HepG2 (cell line): ENCODE results near the gene ZSCAN20. TPM values are rescaled to one million over a fixed set of nuclear protein-coding genes. Genes with fewer than 3 reads are reported as not detected.

ENCODE experiments used
- ATAC-seq: fragments of 200-7000 bp; cut with Tn5 transposase; 3 replicates; pipeline ENCODE4 v1.9.1; 2020; ENCODE audit warnings: mild to moderate bottlenecking, moderate library complexity
- BruUV-seq: library from RNA; stranded (reverse); fragments of 400-500 nt; replicated peaks from 2 replicates; lab custom pipeline; 2021; lab: Mats Ljungman, UMichigan
- CTCF ChIA-PET: fragments of 300-600 bp; formaldehyde crosslinking; extraction: SDS; loops from one replicate; lab custom pipeline; 2021; ENCODE audit warnings: low total read pairs, inconsistent platforms, low intra/inter-chr PET ratio; lab: Yijun Ruan, JAX
- POLR2A ChIA-PET: fragments of 350-600 bp; sonication (Branson Sonifier 250); formaldehyde crosslinking; loops from one replicate; lab custom pipeline; 2020; ENCODE audit warnings: antibody characterized with exemption, inconsistent platforms; lab: Yijun Ruan, JAX
- DNase-seq: peaks from one replicate; pipeline ENCODE4 v3.0.0-alpha.2; 2015; ENCODE audit warnings: low spot score
- FAIRE-seq: peaks from 3 replicates; lab custom pipeline; 2011; peaks lifted over from hg19 to GRCh38; lab: Jason Lieb, UNC
- H2AFZ ChIP-seq: one replicate; pipeline ENCODE4 v1.6.1; 2011; ENCODE audit warnings: low read length, inconsistent platforms
- H3K27ac ChIP-seq: fragments of 300-600 bp; 3 replicates; pipeline ENCODE4 v1.8.0; 2011; ENCODE audit warnings: mixed run types, mild to moderate bottlenecking, mixed read lengths, low read length, inconsistent platforms; ENCODE audit not compliant: insufficient read depth; ENCODE audit errors: extremely low read length
- H3K27me3 ChIP-seq, 2 experiments: fragments of 200-600 bp in 1 of 2; 2 replicates in 1 of 2; 3 replicates in 1 of 2; pipeline versions ENCODE4 v1.6.0 to v1.8.0; 2011; ENCODE audit warnings: low read length in 2 of 2, mild to moderate bottlenecking in 2 of 2, moderate library complexity in 2 of 2, inconsistent platforms in 1 of 2; ENCODE audit not compliant: insufficient read depth in 2 of 2, control insufficient read depth in 1 of 2
- H3K36me3 ChIP-seq, 2 experiments: fragments of 200-600 bp in 1 of 2; replicated peaks in 1 of 2; 2 replicates in 1 of 2; 3 replicates in 1 of 2; pipeline versions ENCODE4 v1.5.1 to v1.8.0; 2011; ENCODE audit warnings: low read length in 2 of 2, inconsistent platforms in 1 of 2; ENCODE audit not compliant: insufficient read depth in 2 of 2, control insufficient read depth in 1 of 2
- H3K4me1 ChIP-seq: 2 replicates; pipeline ENCODE4 v1.5.1; 2012; ENCODE audit warnings: low read length, inconsistent platforms; ENCODE audit not compliant: insufficient read depth
- H3K4me2 ChIP-seq: 2 replicates; pipeline ENCODE4 v1.6.0; 2011; ENCODE audit warnings: low read depth, low read length, inconsistent platforms
- H3K4me3 ChIP-seq, 3 experiments: fragments of 200-600 bp in 1 of 3; sonication (generic), shearing (Covaris generic) in 1 of 3; replicated peaks in 1 of 3; 2 replicates each; pipeline ENCODE4 v1.5.1; 2011 to 2016; ENCODE audit warnings: low read length in 3 of 3, inconsistent platforms in 2 of 3, low read depth in 2 of 3, mild to moderate bottlenecking in 2 of 3, control low read depth in 1 of 3, mixed read lengths in 1 of 3; ENCODE audit not compliant: insufficient read depth in 1 of 3
- H3K79me2 ChIP-seq: one replicate; pipeline ENCODE4 v1.6.1; 2011; ENCODE audit warnings: low read length, inconsistent platforms; ENCODE audit not compliant: insufficient read depth
- H3K9ac ChIP-seq: 2 replicates; pipeline ENCODE4 v1.6.0; 2011; ENCODE audit warnings: mild to moderate bottlenecking, low read depth, low read length, inconsistent platforms; ENCODE audit not compliant: insufficient read depth
- H3K9me3 ChIP-seq: 2 replicates; pipeline ENCODE4 v1.5.1; 2012; ENCODE audit warnings: mild to moderate bottlenecking, low read length
- H4K20me1 ChIP-seq: 2 replicates; pipeline ENCODE4 v1.6.0; 2011; ENCODE audit warnings: inconsistent platforms, mild to moderate bottlenecking, low read length, moderate library complexity; ENCODE audit not compliant: insufficient read depth
- FOXO1 ChIP-seq: sonication (generic); formaldehyde crosslinking; IDR thresholded peaks from 2 replicates; pipeline ENCODE4 v1.4.0; 2020; ENCODE audit warnings: missing genetic modification reagents
- HNRNPH1 ChIP-seq: fragments of 200-400 bp; formaldehyde crosslinking; optimal IDR thresholded peaks from 2 replicates; pipeline ENCODE3; 2017; ENCODE audit warnings: mild to moderate bottlenecking, low read depth, low read length
- SMC3 ChIP-seq: IDR thresholded peaks from 2 replicates; pipeline ENCODE4 v1.6.1; 2011; ENCODE audit warnings: low read length, improper control_type of control experiment
- ZFYVE20 ChIP-seq: sonication (generic); formaldehyde crosslinking; IDR thresholded peaks from 2 replicates; pipeline ENCODE4 v1.8.0; 2023; ENCODE audit warnings: low read depth, mild to moderate bottlenecking, moderate library complexity, missing genetic modification reagents, borderline replicate concordance
- ZNF337 ChIP-seq: sonication (generic); formaldehyde crosslinking; IDR thresholded peaks from 2 replicates; pipeline ENCODE4 v1.5.1; 2020; ENCODE audit warnings: missing genetic modification reagents, low read depth, mild to moderate bottlenecking, borderline replicate concordance
- ZNF782 ChIP-seq: sonication (generic); formaldehyde crosslinking; IDR thresholded peaks from 2 replicates; pipeline ENCODE4 v1.4.0; 2020; ENCODE audit warnings: missing genetic modification reagents, mild to moderate bottlenecking, borderline replicate concordance
- ZSCAN30 ChIP-seq: sonication (generic); formaldehyde crosslinking; IDR thresholded peaks from 2 replicates; pipeline ENCODE4 v1.5.0; 2020; ENCODE audit warnings: mild to moderate bottlenecking, missing genetic modification reagents
- WGBS: methylation state at CpG from one replicate; pipeline ENCODE4 v1.1.6; 2017; ENCODE audit warnings: low lambda C conversion rate; 5-methylcytosine and 5-hydroxymethylcytosine counted together
- in situ Hi-C: cut with HindIII; loops from 2 replicates; pipeline ENCODE4 v1.10.0; 2017; ENCODE audit warnings: low pct_unique_long_range_greater_than_20kb; ENCODE audit not compliant: extremely low pct_ligation_motif_present
- intact Hi-C: fragments of 100-400 bp; cut with micrococcal nuclease; formaldehyde crosslinking; loops from one replicate; pipeline ENCODE4 v1.10.0; 2022; ENCODE audit not compliant: unreplicated experiment
- polyA plus RNA-seq, 8 experiments: library from polyadenylated mRNA; depleted of rRNA in 3 of 8; stranded (reverse) in 7 of 8; unstranded in 1 of 8; fragments of >200 nt; fragmentation: Illumina TruSeq in 4 of 8; extraction: Trizol in 4 of 8; gene quantifications; 2 replicates each; pipeline versions ENCODE4 v1.2.1 to v1.2.3, GENCODE V29; 2011 to 2016; ENCODE audit warnings: low read depth in 4 of 8, missing spikeins in 1 of 8, mixed read lengths in 1 of 8; ENCODE audit not compliant: insufficient read depth in 1 of 8
- total RNA-seq, 5 experiments: library from RNA; depleted of rRNA; stranded (reverse); fragments of >200 nt; fragmentation: Illumina TruSeq; extraction: Trizol; gene quantifications; 2 replicates each; pipeline ENCODE4 v1.2.3, GENCODE V29; 2016; ENCODE audit warnings: low read depth in 1 of 5
- TF ChIP-seq, protein P1 (sequence below): IDR thresholded peaks from 2 replicates; pipeline ENCODE4 v1.6.1; 2016; ENCODE audit warnings: mild to moderate bottlenecking
- TF ChIP-seq, protein P2 (sequence below): sonication (generic); formaldehyde crosslinking; IDR thresholded peaks from 2 replicates; pipeline ENCODE4 v1.8.1; 2023; ENCODE audit warnings: mild to moderate bottlenecking, missing genetic modification reagents
- TF ChIP-seq, protein P3 (sequence below): IDR thresholded peaks from 2 replicates; pipeline ENCODE4 v1.6.1; 2016; ENCODE audit warnings: missing compliant biosample characterization, missing genetic modification reagents, borderline replicate concordance
- TF ChIP-seq, protein P4 (sequence below): sonication (generic); formaldehyde crosslinking; IDR thresholded peaks from 2 replicates; pipeline ENCODE4 v1.4.0; 2020; ENCODE audit warnings: missing genetic modification reagents
- TF ChIP-seq, protein P5 (sequence below): sonication (generic); formaldehyde crosslinking; IDR thresholded peaks from 2 replicates; pipeline ENCODE4 v1.4.0; 2020; ENCODE audit warnings: missing genetic modification reagents

ZSCAN20 gene
- total and polyA plus RNA-seq, 2 of the 13 experiments (the other 11 are each of a cell fraction or from before 2014, with no cell fraction given) = 1.1 to 2.8 TPM

DNA sequence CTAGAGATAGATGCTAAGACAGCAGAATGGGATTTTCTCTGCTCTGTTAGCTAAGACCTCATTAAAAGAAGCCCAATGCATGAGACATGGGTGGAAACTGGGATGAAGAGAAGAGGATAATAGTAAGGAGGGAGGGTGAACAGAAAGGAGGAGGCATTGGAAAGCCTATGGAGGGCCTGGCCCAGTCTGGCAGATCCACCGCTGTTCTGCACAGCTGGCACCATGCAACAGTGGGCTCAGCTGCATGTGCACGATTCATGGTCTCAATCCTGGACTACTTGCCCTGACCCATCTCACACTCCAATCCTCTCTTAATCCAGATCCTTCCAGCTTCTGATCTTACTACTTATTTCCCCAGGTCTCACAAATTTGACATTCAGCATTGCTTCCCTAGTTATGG is 43.8 kb upstream of the ZSCAN20 start (continued):
- TF ChIP-seq, protein P1, sequence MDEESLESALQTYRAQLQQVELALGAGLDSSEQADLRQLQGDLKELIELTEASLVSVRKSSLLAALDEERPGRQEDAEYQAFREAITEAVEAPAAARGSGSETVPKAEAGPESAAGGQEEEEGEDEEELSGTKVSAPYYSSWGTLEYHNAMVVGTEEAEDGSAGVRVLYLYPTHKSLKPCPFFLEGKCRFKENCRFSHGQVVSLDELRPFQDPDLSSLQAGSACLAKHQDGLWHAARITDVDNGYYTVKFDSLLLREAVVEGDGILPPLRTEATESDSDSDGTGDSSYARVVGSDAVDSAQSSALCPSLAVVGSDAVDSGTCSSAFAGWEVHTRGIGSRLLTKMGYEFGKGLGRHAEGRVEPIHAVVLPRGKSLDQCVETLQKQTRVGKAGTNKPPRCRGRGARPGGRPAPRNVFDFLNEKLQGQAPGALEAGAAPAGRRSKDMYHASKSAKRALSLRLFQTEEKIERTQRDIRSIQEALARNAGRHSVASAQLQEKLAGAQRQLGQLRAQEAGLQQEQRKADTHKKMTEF (CRISPR knock-in tag) = no peak

DNA sequence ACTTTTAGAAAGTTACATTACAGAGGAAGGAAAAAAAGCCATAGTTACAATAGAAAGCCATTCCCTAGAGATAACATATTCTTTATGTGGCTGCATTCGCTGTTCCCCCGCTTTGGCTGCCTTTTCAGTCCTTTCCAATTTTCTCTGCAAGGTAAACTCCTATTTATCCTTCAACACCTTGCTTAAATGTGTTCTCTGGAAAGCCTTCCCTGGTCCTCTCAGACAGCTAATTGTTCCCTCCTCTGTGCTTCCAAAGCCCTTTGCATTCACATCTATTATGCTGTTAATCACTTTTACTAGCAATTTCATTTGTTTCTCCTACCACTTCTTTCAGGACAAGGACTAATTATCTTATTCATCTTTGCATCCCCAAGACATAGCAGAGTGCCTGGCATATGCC is 43.1 kb upstream of the ZSCAN20 start:
- intact Hi-C loops = no loop called here
- no peak overlapping the region for H3K9ac ChIP-seq
- ATAC-seq (no peak), DNase-seq (no peak), FAIRE-seq (no peak)
- no peak overlapping the region for H3K4me2 ChIP-seq
- TSS peak; percentile 65 for BruUV-seq
- no peaks in the 10 kb centered on the region for H4K20me1 ChIP-seq
- WGBS = 90% methylated on average over 2 of the region's 2 CpGs
- TF ChIP-seq HNRNPH1 (no peak), ZNF337 (CRISPR knock-in tag) (no peak), ZFYVE20 (CRISPR knock-in tag) (no peak), ZNF782 (CRISPR knock-in tag) (no peak), ZSCAN30 (CRISPR knock-in tag) (no peak), FOXO1 (CRISPR knock-in tag) (no peak), SMC3 (no peak)
- TF ChIP-seq, protein P2, sequence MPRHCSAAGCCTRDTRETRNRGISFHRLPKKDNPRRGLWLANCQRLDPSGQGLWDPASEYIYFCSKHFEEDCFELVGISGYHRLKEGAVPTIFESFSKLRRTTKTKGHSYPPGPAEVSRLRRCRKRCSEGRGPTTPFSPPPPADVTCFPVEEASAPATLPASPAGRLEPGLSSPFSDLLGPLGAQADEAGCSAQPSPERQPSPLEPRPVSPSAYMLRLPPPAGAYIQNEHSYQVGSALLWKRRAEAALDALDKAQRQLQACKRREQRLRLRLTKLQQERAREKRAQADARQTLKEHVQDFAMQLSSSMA = no peak
- TF ChIP-seq, protein P3, sequence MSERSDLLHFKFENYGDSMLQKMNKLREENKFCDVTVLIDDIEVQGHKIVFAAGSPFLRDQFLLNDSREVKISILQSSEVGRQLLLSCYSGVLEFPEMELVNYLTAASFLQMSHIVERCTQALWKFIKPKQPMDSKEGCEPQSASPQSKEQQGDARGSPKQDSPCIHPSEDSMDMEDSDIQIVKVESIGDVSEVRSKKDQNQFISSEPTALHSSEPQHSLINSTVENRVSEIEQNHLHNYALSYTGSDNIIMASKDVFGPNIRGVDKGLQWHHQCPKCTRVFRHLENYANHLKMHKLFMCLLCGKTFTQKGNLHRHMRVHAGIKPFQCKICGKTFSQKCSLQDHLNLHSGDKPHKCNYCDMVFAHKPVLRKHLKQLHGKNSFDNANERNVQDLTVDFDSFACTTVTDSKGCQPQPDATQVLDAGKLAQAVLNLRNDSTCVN (CRISPR knock-in tag) = no peak
- TF ChIP-seq, protein P4, sequence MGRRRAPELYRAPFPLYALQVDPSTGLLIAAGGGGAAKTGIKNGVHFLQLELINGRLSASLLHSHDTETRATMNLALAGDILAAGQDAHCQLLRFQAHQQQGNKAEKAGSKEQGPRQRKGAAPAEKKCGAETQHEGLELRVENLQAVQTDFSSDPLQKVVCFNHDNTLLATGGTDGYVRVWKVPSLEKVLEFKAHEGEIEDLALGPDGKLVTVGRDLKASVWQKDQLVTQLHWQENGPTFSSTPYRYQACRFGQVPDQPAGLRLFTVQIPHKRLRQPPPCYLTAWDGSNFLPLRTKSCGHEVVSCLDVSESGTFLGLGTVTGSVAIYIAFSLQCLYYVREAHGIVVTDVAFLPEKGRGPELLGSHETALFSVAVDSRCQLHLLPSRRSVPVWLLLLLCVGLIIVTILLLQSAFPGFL = no peak
- TF ChIP-seq, protein P5, sequence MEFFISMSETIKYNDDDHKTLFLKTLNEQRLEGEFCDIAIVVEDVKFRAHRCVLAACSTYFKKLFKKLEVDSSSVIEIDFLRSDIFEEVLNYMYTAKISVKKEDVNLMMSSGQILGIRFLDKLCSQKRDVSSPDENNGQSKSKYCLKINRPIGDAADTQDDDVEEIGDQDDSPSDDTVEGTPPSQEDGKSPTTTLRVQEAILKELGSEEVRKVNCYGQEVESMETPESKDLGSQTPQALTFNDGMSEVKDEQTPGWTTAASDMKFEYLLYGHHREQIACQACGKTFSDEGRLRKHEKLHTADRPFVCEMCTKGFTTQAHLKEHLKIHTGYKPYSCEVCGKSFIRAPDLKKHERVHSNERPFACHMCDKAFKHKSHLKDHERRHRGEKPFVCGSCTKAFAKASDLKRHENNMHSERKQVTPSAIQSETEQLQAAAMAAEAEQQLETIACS (CRISPR knock-in tag) = no peak
- ChIA-PET CTCF (no interaction called here), POLR2A (no interaction called here)
- H3K27me3 ChIP-seq = peaks cover 0 to 28% of the 10 kb centered on the region in 2 experiments; a peak in 2 of 5 replicates
- H3K79me2 ChIP-seq = no peaks in the 10 kb centered on the region
- no peak overlapping the region for H2AFZ ChIP-seq
- H3K36me3 ChIP-seq = no peaks in the 10 kb centered on the region
- H3K4me1 ChIP-seq = peaks cover 24% of the 10 kb centered on the region
- no peaks in the 10 kb centered on the region for H3K9me3 ChIP-seq
- in situ Hi-C loops = no loop called here
- H3K4me3 ChIP-seq = no peak overlapping the region
- no peak overlapping the region for H3K27ac ChIP-seq
